PC-3 (cell line): ENCODE data around the gene MAML3. TPM values are rescaled to one million over a fixed set of nuclear protein-coding genes. Genes with fewer than 3 reads are reported as not detected.

Experiments used
- ATAC-seq: fragments of 200-7000 bp; cut with Tn5 transposase; 2 replicates; pipeline ENCODE4 v1.9.1; 2020; ENCODE audit warnings: mild to moderate bottlenecking, moderate library complexity
- BruUV-seq: library from RNA; stranded (reverse); fragments of 400-500 nt; replicated peaks from 2 replicates; lab custom pipeline; 2021; lab: Mats Ljungman, UMichigan
- CTCF ChIA-PET: fragments of 300-600 bp; sonication (Branson Sonifier 250); formaldehyde crosslinking; loops from one replicate; lab custom pipeline; 2022; ENCODE audit warnings: antibody characterized with exemption; lab: Charles Lee
- POLR2A ChIA-PET: fragments of 300-600 bp; sonication (Branson Sonifier 250); formaldehyde crosslinking; loops from one replicate; lab custom pipeline; 2022; ENCODE audit warnings: antibody characterized with exemption; ENCODE audit not compliant: unreplicated experiment; lab: Charles Lee
- DNase-seq: peaks from one replicate; pipeline ENCODE4 v3.0.0-alpha.2; 2015
- H2AFZ ChIP-seq: fragments of 300-600 bp; sonication (generic); 2 replicates; pipeline ENCODE4 v1.6.0; 2016; ENCODE audit warnings: antibody characterized with exemption, low read length
- H3F3A ChIP-seq: fragments of 300-600 bp; sonication (generic); one replicate; pipeline ENCODE4 v1.6.0; 2017; ENCODE audit warnings: antibody characterized with exemption, low read length, control low read depth, mild to moderate bottlenecking; ENCODE audit not compliant: unreplicated experiment
- H3K27ac ChIP-seq: fragments of 300-600 bp; sonication (generic); 2 replicates; pipeline ENCODE4 v1.5.1; 2016; ENCODE audit warnings: mild to moderate bottlenecking, low read length
- H3K27me3 ChIP-seq: fragments of 300-600 bp; sonication (generic); 2 replicates; pipeline ENCODE4 v1.6.1; 2016; ENCODE audit warnings: low read length, mixed read lengths
- H3K36me3 ChIP-seq: fragments of 300-600 bp; sonication (generic); 2 replicates; pipeline ENCODE4 v1.6.1; 2016; ENCODE audit warnings: low read depth, mixed run types, low read length, mixed read lengths
- H3K4me1 ChIP-seq: fragments of 300-600 bp; sonication (generic); 2 replicates; pipeline ENCODE4 v1.5.1; 2016; ENCODE audit warnings: low read length; ENCODE audit not compliant: insufficient read depth
- H3K4me2 ChIP-seq: fragments of 300-600 bp; sonication (generic); 2 replicates; pipeline ENCODE4 v1.6.0; 2016; ENCODE audit warnings: low read length
- H3K4me3 ChIP-seq: fragments of 300-600 bp; sonication (generic); 2 replicates; pipeline ENCODE4 v1.5.1; 2016; ENCODE audit warnings: mild to moderate bottlenecking, low read length, mixed read lengths
- H3K79me2 ChIP-seq: fragments of 300-600 bp; sonication (generic); 2 replicates; pipeline ENCODE4 v1.6.1; 2017; ENCODE audit warnings: low read length, mixed read lengths
- H3K9ac ChIP-seq: fragments of 300-600 bp; sonication (generic); 2 replicates; pipeline ENCODE4 v1.6.0; 2016; ENCODE audit warnings: mild to moderate bottlenecking, low read length
- H3K9me2 ChIP-seq: fragments of 300-600 bp; sonication (generic); replicated peaks from 2 replicates; pipeline ENCODE4 v1.6.1; 2016; ENCODE audit warnings: mixed run types, low read length, mixed read lengths
- H3K9me3 ChIP-seq: fragments of 300-600 bp; sonication (generic); 2 replicates; pipeline ENCODE4 v1.6.1; 2016; ENCODE audit warnings: low read length, mixed read lengths
- H4K20me1 ChIP-seq: fragments of 300-600 bp; sonication (generic); 2 replicates; pipeline ENCODE4 v1.6.1; 2016; ENCODE audit warnings: low read length, mixed read lengths
- EZH2 ChIP-seq: fragments of 300-600 bp; sonication (generic); IDR thresholded peaks from one replicate; pipeline ENCODE4 v1.6.1; 2017; ENCODE audit warnings: antibody characterized with exemption, mild to moderate bottlenecking, low read length; ENCODE audit not compliant: unreplicated experiment
- EZH2phosphoT487 ChIP-seq: fragments of 300-600 bp; sonication (generic); IDR thresholded peaks from 2 replicates; pipeline ENCODE4 v1.6.1; 2018; ENCODE audit warnings: mild to moderate bottlenecking, antibody characterized with exemption, low read length, borderline replicate concordance
- intact Hi-C: fragments of 100-400 bp; cut with micrococcal nuclease; formaldehyde crosslinking; loops from 2 replicates; pipeline ENCODE4 v1.9.0; 2023
- total RNA-seq: library from RNA; depleted of rRNA; stranded (reverse); fragments of >200 nt; gene quantifications from 2 replicates; pipeline ENCODE4 v1.2.3, GENCODE V29; 2014
- TF ChIP-seq, protein P1 (sequence below): fragments of 300-600 bp; sonication (generic); conservative IDR thresholded peaks from 2 replicates; pipeline ENCODE4 v1.5.1; 2017; ENCODE audit warnings: antibody characterized with exemption, low read depth, mild to moderate bottlenecking, low read length

MAML3 gene
- total RNA-seq, 1 experiment from 2014 or later, result 4.3 TPM

GRCh38 chr4:140049024-140049848 lies 104.7 kb downstream of the MAML3 start:
- ATAC-seq (peak; percentile 76), DNase-seq (peak; percentile 62)
- no peaks in the 10 kb centered on the region for H3K36me3 ChIP-seq
- no peaks in the 10 kb centered on the region for H3K9me3 ChIP-seq
- H4K20me1 ChIP-seq, result no peaks in the 10 kb centered on the region
- H3K27me3 ChIP-seq, result no peaks in the 10 kb centered on the region
- no peak for TF ChIP-seq EZH2
- TF ChIP-seq EZH2phosphoT487, result no peak
- TF ChIP-seq, protein P1, sequence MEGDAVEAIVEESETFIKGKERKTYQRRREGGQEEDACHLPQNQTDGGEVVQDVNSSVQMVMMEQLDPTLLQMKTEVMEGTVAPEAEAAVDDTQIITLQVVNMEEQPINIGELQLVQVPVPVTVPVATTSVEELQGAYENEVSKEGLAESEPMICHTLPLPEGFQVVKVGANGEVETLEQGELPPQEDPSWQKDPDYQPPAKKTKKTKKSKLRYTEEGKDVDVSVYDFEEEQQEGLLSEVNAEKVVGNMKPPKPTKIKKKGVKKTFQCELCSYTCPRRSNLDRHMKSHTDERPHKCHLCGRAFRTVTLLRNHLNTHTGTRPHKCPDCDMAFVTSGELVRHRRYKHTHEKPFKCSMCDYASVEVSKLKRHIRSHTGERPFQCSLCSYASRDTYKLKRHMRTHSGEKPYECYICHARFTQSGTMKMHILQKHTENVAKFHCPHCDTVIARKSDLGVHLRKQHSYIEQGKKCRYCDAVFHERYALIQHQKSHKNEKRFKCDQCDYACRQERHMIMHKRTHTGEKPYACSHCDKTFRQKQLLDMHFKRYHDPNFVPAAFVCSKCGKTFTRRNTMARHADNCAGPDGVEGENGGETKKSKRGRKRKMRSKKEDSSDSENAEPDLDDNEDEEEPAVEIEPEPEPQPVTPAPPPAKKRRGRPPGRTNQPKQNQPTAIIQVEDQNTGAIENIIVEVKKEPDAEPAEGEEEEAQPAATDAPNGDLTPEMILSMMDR, result no peak; the same call in 1 of the 2 replicates
- peak overlapping the region; percentile 64 for H3K4me3 ChIP-seq
- no peaks in the 10 kb centered on the region for H3K9me2 ChIP-seq
- H3K9ac ChIP-seq, result peak overlapping the region; percentile 51
- intact Hi-C loops, result loop anchor here (2.0 kb wide), 1 partner anchor 36 kb away; no protein-coding TSS in a partner anchor
- H3K79me2 ChIP-seq, result 0 out of 2 replicates have a peak, but pooled peaks cover 4% of the 10 kb centered on the region
- H3K4me1 ChIP-seq, result peaks cover 45% of the 10 kb centered on the region
- ChIA-PET POLR2A (interaction anchor here (0.5 to 0.6 kb wide), 2 partner anchors 59 to 398 kb away, joined by 3 to 4 read pairs; no protein-coding TSS in a partner anchor), CTCF (interaction anchor here (0.6 to 0.7 kb wide), 2 partner anchors 36 to 204 kb away, joined by 3 to 4 read pairs; no protein-coding TSS in a partner anchor)
- H3K4me2 ChIP-seq, result peak overlapping the region; percentile 88
- no TSS peak for BruUV-seq
- no peaks in the 10 kb centered on the region for H3F3A ChIP-seq
- peak overlapping the region; percentile 74 for H2AFZ ChIP-seq
- peak overlapping the region; percentile 68 for H3K27ac ChIP-seq

- Histone ChIP-seq H3K9me2 (no peaks in the 10 kb centered on the region), H3K4me2 (peak overlapping the region; percentile 88), H3K27ac (peak overlapping the region; percentile 68), H3K4me3 (peak overlapping the region; percentile 64), H4K20me1 (no peaks in the 10 kb centered on the region), H3K79me2 (0 out of 2 replicates have a peak, but pooled peaks cover 4% of the 10 kb centered on the region), H3K27me3 (no peaks in the 10 kb centered on the region), H3K9ac (peak overlapping the region; percentile 51), H2AFZ (peak overlapping the region; percentile 74), H3K36me3 (no peaks in the 10 kb centered on the region), H3K9me3 (no peaks in the 10 kb centered on the region), H3K4me1 (peaks cover 45% of the 10 kb centered on the region), H3F3A (no peaks in the 10 kb centered on the region)
- DNase-seq (peak; percentile 3), ATAC-seq (no peak)
- POLR2A ChIA-PET, result interaction anchor here (0.6 kb wide), 1 partner anchor 60 kb away, joined by 3 read pairs; no protein-coding TSS in a partner anchor
- CTCF ChIA-PET, result interaction anchor here (0.6 kb wide), 1 partner anchor 205 kb away, joined by 4 read pairs; no protein-coding TSS in a partner anchor
- intact Hi-C loops, result loop anchor here (2.0 kb wide), 1 partner anchor 36 kb away; no protein-coding TSS in a partner anchor
- no TSS peak for BruUV-seq
- TF ChIP-seq EZH2phosphoT487 (no peak), EZH2 (no peak)
- TF ChIP-seq, protein P1, result no peak
Observed at GRCh38 chr4:140048419-140048995, 105.5 kb downstream of the MAML3 start.
